Measurements from ENCODE around the gene ARID4B.

Gene ARID4B

GRCh38 chr1:235299169-235299858 is 28.7 kb downstream of the ARID4B start:
- intact Hi-C loops (cut with micrococcal nuclease): no loop called here
- Mint-ChIP-seq H3K4me3 (no peak overlapping the region), H3K27ac (no peak overlapping the region), H3K27me3 (no peaks in the 10 kb centered on the region), H3K36me3 (ENCODE audit: low read depth) (peaks cover 6% of the 10 kb centered on the region), H3K4me1 (ENCODE audit: low read depth) (peaks cover 22% of the 10 kb centered on the region), H3K9me3 (no peaks in the 10 kb centered on the region)

GRCh38 chr1:235298758-235299157 is 29.2 kb downstream of the ARID4B start:
- no peak overlapping the region for H3K4me3 Mint-ChIP-seq
- peaks cover 6% of the 10 kb centered on the region for H3K36me3 Mint-ChIP-seq (ENCODE audit: low read depth)
- intact Hi-C loops (cut with micrococcal nuclease): no loop called here
- H3K4me1 Mint-ChIP-seq (ENCODE audit: low read depth): peaks cover 22% of the 10 kb centered on the region
- no peaks in the 10 kb centered on the region for H3K9me3 Mint-ChIP-seq
- H3K27ac Mint-ChIP-seq: no peak overlapping the region
- H3K27me3 Mint-ChIP-seq: no peaks in the 10 kb centered on the region

- Mint-ChIP-seq H3K4me3 (no peak overlapping the region), H3K9me3 (no peaks in the 10 kb centered on the region), H3K27ac (no peak overlapping the region), H3K27me3 (no peaks in the 10 kb centered on the region), H3K36me3 (ENCODE audit: low read depth) (no peaks in the 10 kb centered on the region), H3K4me1 (ENCODE audit: low read depth) (peaks cover 27% of the 10 kb centered on the region)
- intact Hi-C loops (cut with micrococcal nuclease): no loop called here
These were observed 30.4 kb downstream of the ARID4B start for GRCh38 chr1:235297579-235297978.

- Mint-ChIP-seq H3K36me3 (ENCODE audit: low read depth) (no peaks in the 10 kb centered on the region), H3K4me1 (ENCODE audit: low read depth) (peaks cover 29% of the 10 kb centered on the region), H3K4me3 (no peak overlapping the region), H3K9me3 (no peaks in the 10 kb centered on the region), H3K27ac (no peak overlapping the region), H3K27me3 (no peaks in the 10 kb centered on the region)
- intact Hi-C loops (cut with micrococcal nuclease): no loop called here
These were observed 31.2 kb downstream of the ARID4B start for GRCh38 chr1:235296729-235297128.

GRCh38 chr1:235295902-235296350 is 32.1 kb downstream of the ARID4B start:
- Mint-ChIP-seq H3K4me3 (no peak overlapping the region), H3K9me3 (no peaks in the 10 kb centered on the region), H3K4me1 (ENCODE audit: low read depth) (peaks cover 26% of the 10 kb centered on the region), H3K36me3 (ENCODE audit: low read depth) (no peaks in the 10 kb centered on the region), H3K27ac (no peak overlapping the region), H3K27me3 (no peaks in the 10 kb centered on the region)
- intact Hi-C loops (cut with micrococcal nuclease): no loop called here

- no peak overlapping the region for H3K27ac Mint-ChIP-seq
These were observed 34.5 kb downstream of the ARID4B start for GRCh38 chr1:235293322-235293942.

GRCh38 chr1:235292790-235293189 is 35.2 kb downstream of the ARID4B start:
- H3K27me3 Mint-ChIP-seq: no peaks in the 10 kb centered on the region
- H3K4me3 Mint-ChIP-seq: no peak overlapping the region
- intact Hi-C loops (cut with micrococcal nuclease): no loop called here
- no peaks in the 10 kb centered on the region for H3K9me3 Mint-ChIP-seq
- peaks cover 22% of the 10 kb centered on the region for H3K4me1 Mint-ChIP-seq (ENCODE audit: low read depth)
- no peak overlapping the region for H3K27ac Mint-ChIP-seq
- no peaks in the 10 kb centered on the region for H3K36me3 Mint-ChIP-seq (ENCODE audit: low read depth)

More at GRCh38 chr1:235293322-235293942, 34.5 kb downstream of the ARID4B start:
- Mint-ChIP-seq H3K4me3 (no peak overlapping the region), H3K27me3 (no peaks in the 10 kb centered on the region), H3K4me1 (ENCODE audit: low read depth) (peaks cover 26% of the 10 kb centered on the region), H3K9me3 (no peaks in the 10 kb centered on the region), H3K36me3 (ENCODE audit: low read depth) (no peaks in the 10 kb centered on the region)
- intact Hi-C loops (cut with micrococcal nuclease): no loop called here

- no peaks in the 10 kb centered on the region for H3K36me3 Mint-ChIP-seq (ENCODE audit: low read depth)
- H3K4me1 Mint-ChIP-seq (ENCODE audit: low read depth): peaks cover 21% of the 10 kb centered on the region
- intact Hi-C loops (cut with micrococcal nuclease): no loop called here
- no peaks in the 10 kb centered on the region for H3K27me3 Mint-ChIP-seq
- no peaks in the 10 kb centered on the region for H3K9me3 Mint-ChIP-seq
- H3K4me3 Mint-ChIP-seq: no peak overlapping the region
- peak overlapping the region; percentile 50 for H3K27ac Mint-ChIP-seq
These were observed 36.3 kb downstream of the ARID4B start for GRCh38 chr1:235291599-235292091.

GRCh38 chr1:235290740-235291502 is 37.1 kb downstream of the ARID4B start:
- H3K4me1 Mint-ChIP-seq (ENCODE audit: low read depth): peaks cover 22% of the 10 kb centered on the region
- no peaks in the 10 kb centered on the region for H3K9me3 Mint-ChIP-seq
- no peak overlapping the region for H3K27ac Mint-ChIP-seq
- intact Hi-C loops (cut with micrococcal nuclease): no loop called here
- no peaks in the 10 kb centered on the region for H3K36me3 Mint-ChIP-seq (ENCODE audit: low read depth)
- H3K4me3 Mint-ChIP-seq: no peak overlapping the region
- no peaks in the 10 kb centered on the region for H3K27me3 Mint-ChIP-seq

GRCh38 chr1:235289859-235290739 is 37.9 kb downstream of the ARID4B start:
- no peak overlapping the region for H3K4me3 Mint-ChIP-seq

GRCh38 chr1:235287208-235287882 is 40.6 kb downstream of the ARID4B start:
- Mint-ChIP-seq H3K36me3 (ENCODE audit: low read depth) (no peaks in the 10 kb centered on the region), H3K9me3 (no peaks in the 10 kb centered on the region), H3K27me3 (no peaks in the 10 kb centered on the region), H3K4me1 (ENCODE audit: low read depth) (peaks cover 12% of the 10 kb centered on the region), H3K27ac (no peak overlapping the region), H3K4me3 (no peak overlapping the region)
- intact Hi-C loops (cut with micrococcal nuclease): no loop called here

More at GRCh38 chr1:235289859-235290739, 37.9 kb downstream of the ARID4B start:
- intact Hi-C loops (cut with micrococcal nuclease): no loop called here
- Mint-ChIP-seq H3K36me3 (ENCODE audit: low read depth) (no peaks in the 10 kb centered on the region), H3K27ac (no peak overlapping the region), H3K27me3 (no peaks in the 10 kb centered on the region), H3K4me1 (ENCODE audit: low read depth) (peaks cover 17% of the 10 kb centered on the region), H3K9me3 (no peaks in the 10 kb centered on the region)

- Mint-ChIP-seq H3K4me3 (no peak overlapping the region), H3K27me3 (no peaks in the 10 kb centered on the region), H3K9me3 (no peaks in the 10 kb centered on the region), H3K36me3 (ENCODE audit: low read depth) (peaks cover under 1% of the 10 kb centered on the region), H3K27ac (no peak overlapping the region), H3K4me1 (ENCODE audit: low read depth) (peaks cover 9% of the 10 kb centered on the region)
- intact Hi-C loops (cut with micrococcal nuclease): no loop called here
These were observed 41.3 kb downstream of the ARID4B start for GRCh38 chr1:235286667-235287066.

GRCh38 chr1:235284231-235284769 is 43.7 kb downstream of the ARID4B start:
- Mint-ChIP-seq H3K27ac (no peak overlapping the region), H3K4me1 (ENCODE audit: low read depth) (peaks cover 16% of the 10 kb centered on the region), H3K27me3 (no peaks in the 10 kb centered on the region), H3K36me3 (ENCODE audit: low read depth) (peaks cover 11% of the 10 kb centered on the region), H3K4me3 (no peak overlapping the region), H3K9me3 (no peaks in the 10 kb centered on the region)
- intact Hi-C loops (cut with micrococcal nuclease): no loop called here
